ENCODE results near the gene DLG1. TPM values are rescaled to one million over a fixed set of nuclear protein-coding genes. Genes with fewer than 3 reads are reported as not detected.
A peak's percentile ranks its signal among the peaks of the same experiment; 100 is the strongest.

Gene DLG1
- total RNA-seq, 1 donor from 2014 or later, result 99.6 TPM

DNA sequence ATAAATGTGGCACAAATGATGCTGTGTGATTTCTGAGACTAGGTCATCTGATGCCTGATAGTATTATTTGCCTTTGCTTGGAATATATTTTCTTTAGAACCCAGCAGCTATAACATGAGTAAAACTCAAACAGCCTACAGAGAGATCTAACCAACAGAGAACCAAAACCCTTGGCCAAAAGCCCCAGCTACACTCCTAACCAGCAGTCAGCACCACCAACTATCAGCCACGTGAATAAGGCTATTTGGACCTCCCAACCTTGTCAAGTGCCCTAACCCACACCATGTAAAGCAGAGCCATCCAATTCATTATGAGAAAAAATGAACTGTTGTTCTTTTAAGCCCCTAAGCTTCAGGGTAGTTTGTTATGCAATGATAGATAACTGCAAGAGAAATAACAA lies 154.2 kb downstream of the DLG1 start:
- no peak for DNase-seq (ENCODE audit: low spot score, unreplicated experiment)
- Mint-ChIP-seq H3K36me3 (ENCODE audit: insufficient read depth) (peaks cover 21% of the 10 kb centered on the region), H3K4me1 (ENCODE audit: low read depth) (no peaks in the 10 kb centered on the region), H3K27ac (peak overlapping the region; percentile 82), H3K9me3 (ENCODE audit: low read depth) (peaks cover 14% of the 10 kb centered on the region), H3K27me3 (no peaks in the 10 kb centered on the region), H3K4me3 (ENCODE audit: low read depth) (no peak overlapping the region)
- TF ChIP-seq, protein P1, sequence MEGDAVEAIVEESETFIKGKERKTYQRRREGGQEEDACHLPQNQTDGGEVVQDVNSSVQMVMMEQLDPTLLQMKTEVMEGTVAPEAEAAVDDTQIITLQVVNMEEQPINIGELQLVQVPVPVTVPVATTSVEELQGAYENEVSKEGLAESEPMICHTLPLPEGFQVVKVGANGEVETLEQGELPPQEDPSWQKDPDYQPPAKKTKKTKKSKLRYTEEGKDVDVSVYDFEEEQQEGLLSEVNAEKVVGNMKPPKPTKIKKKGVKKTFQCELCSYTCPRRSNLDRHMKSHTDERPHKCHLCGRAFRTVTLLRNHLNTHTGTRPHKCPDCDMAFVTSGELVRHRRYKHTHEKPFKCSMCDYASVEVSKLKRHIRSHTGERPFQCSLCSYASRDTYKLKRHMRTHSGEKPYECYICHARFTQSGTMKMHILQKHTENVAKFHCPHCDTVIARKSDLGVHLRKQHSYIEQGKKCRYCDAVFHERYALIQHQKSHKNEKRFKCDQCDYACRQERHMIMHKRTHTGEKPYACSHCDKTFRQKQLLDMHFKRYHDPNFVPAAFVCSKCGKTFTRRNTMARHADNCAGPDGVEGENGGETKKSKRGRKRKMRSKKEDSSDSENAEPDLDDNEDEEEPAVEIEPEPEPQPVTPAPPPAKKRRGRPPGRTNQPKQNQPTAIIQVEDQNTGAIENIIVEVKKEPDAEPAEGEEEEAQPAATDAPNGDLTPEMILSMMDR (IDR thresholded peaks at IDR 0.05; ENCODE audit: unreplicated experiment), result no peak

DNA sequence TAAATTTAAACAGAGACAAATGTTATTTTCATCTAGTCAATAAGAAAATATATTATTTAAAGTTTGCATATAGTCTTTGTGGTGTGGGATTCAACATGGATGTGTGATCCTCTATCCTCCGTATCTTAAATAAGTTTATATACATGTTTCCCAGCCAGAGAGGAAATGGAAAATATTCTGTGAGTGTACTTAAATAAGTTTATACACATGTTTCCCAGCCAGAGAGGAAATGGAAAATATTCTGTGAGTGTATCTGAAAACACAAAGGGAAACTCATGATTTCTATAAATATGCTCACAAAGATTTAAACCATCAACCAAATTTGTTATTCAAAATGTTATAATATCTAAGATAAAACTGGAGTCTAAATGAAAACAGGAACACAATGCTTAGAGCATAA lies 158.8 kb downstream of the DLG1 start:
- no peaks in the 10 kb centered on the region for H3K4me1 Mint-ChIP-seq (ENCODE audit: low read depth)
- H3K9me3 Mint-ChIP-seq (ENCODE audit: low read depth), result no peaks in the 10 kb centered on the region
- H3K27me3 Mint-ChIP-seq, result no peaks in the 10 kb centered on the region
- no peak for DNase-seq (ENCODE audit: low spot score, unreplicated experiment)
- no peak overlapping the region for H3K4me3 Mint-ChIP-seq (ENCODE audit: low read depth)
- TF ChIP-seq, protein P1 (IDR thresholded peaks at IDR 0.05; ENCODE audit: unreplicated experiment), result no peak
- H3K36me3 Mint-ChIP-seq (ENCODE audit: insufficient read depth), result peaks cover 20% of the 10 kb centered on the region
- no peak overlapping the region for H3K27ac Mint-ChIP-seq

DNA sequence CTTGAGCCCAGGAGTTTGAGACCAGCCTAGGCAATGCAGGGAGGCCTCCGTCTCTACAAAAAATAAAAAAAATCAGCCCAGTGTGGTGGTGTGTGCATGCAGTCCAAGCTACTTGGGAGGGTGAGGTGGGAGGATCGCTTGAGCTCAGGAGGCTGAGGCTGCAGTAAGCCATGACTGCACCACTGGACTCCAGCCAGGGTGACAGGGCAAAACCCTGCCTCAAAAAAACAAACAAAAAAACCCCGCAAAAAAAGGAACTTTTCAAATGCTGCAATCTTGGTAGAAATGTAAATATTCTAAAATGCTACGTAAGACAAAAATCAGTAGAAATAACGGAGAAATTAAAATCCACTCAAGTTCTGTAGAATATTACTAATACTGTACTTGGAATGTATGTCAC lies 160.7 kb downstream of the DLG1 start:
- no peak overlapping the region for H3K27ac Mint-ChIP-seq
- H3K27me3 Mint-ChIP-seq, result no peaks in the 10 kb centered on the region
- H3K4me3 Mint-ChIP-seq (ENCODE audit: low read depth), result no peak overlapping the region
- H3K9me3 Mint-ChIP-seq (ENCODE audit: low read depth), result no peaks in the 10 kb centered on the region
- no peaks in the 10 kb centered on the region for H3K4me1 Mint-ChIP-seq (ENCODE audit: low read depth)
- TF ChIP-seq, protein P1 (IDR thresholded peaks at IDR 0.05; ENCODE audit: unreplicated experiment), result no peak
- no peak for DNase-seq (ENCODE audit: low spot score, unreplicated experiment)
- peaks cover 29% of the 10 kb centered on the region for H3K36me3 Mint-ChIP-seq (ENCODE audit: insufficient read depth)

DNA sequence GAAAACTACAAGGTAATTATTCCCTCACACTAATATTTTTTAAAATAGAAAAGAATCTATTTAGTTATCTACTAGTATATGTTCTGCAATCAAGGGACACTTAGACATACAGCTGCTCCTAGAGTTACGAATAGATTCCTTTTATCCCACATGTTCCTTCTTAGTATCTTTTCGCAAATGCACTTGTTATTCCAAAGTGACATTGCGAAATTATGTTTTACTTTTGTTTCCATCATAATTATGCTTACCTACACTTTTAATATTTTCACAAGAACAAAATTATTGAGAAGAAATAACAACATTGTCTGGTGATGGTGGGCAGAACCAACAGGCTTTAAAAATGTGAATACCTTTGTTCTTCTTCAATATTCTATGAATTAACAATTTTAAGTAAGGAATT lies 161.7 kb downstream of the DLG1 start:
- DNase-seq (ENCODE audit: low spot score, unreplicated experiment), result no peak
- H3K4me1 Mint-ChIP-seq (ENCODE audit: low read depth), result no peaks in the 10 kb centered on the region
- peaks cover 4% of the 10 kb centered on the region for H3K9me3 Mint-ChIP-seq (ENCODE audit: low read depth)
- TF ChIP-seq, protein P1 (IDR thresholded peaks at IDR 0.05; ENCODE audit: unreplicated experiment), result no peak
- no peak overlapping the region for H3K27ac Mint-ChIP-seq
- peaks cover 33% of the 10 kb centered on the region for H3K36me3 Mint-ChIP-seq (ENCODE audit: insufficient read depth)
- no peak overlapping the region for H3K4me3 Mint-ChIP-seq (ENCODE audit: low read depth)
- no peaks in the 10 kb centered on the region for H3K27me3 Mint-ChIP-seq

DNA sequence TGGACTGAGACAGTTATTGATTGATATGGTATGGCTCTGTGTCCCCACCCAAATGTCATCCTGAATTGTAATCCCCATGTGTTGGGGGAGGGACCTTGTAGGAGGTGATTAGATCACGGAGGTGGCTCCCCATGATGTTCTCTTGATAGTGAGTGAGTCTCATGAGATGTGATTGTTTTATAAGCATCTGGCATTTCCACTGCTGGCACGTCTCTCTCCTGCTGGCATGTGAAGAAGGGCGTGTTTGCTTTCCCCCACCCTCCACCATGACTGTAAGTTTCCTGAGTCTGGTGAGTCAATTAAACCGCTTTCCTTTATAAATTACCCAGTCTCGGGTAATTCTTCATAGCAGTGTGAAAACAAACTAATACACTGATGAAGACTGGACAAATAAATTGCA lies 163.2 kb downstream of the DLG1 start:
- Mint-ChIP-seq H3K9me3 (ENCODE audit: low read depth) (peaks cover 5% of the 10 kb centered on the region), H3K27me3 (no peaks in the 10 kb centered on the region), H3K27ac (no peak overlapping the region), H3K4me3 (ENCODE audit: low read depth) (no peak overlapping the region), H3K4me1 (ENCODE audit: low read depth) (no peaks in the 10 kb centered on the region), H3K36me3 (ENCODE audit: insufficient read depth) (peaks cover 34% of the 10 kb centered on the region)
- DNase-seq (ENCODE audit: low spot score, unreplicated experiment), result no peak
- TF ChIP-seq, protein P1 (IDR thresholded peaks at IDR 0.05; ENCODE audit: unreplicated experiment), result no peak
